Thymus (tissue), 11 donors: Measurements from ENCODE around the gene FGF11. TPM values are rescaled to one million over a fixed set of nuclear protein-coding genes. Genes with fewer than 3 reads are reported as not detected.

Experiments
- DNase-seq, 9 donors: peaks; one replicate each; pipeline ENCODE4 v3.0.0-alpha.2; 2013; ENCODE audit warnings: low spot score in 9 of 9, low read depth in 6 of 9, missing footprints in 1 of 9
- H3K27ac ChIP-seq, 2 donors: one replicate each; pipeline ENCODE4 v1.5.1; 2013; ENCODE audit warnings: control low read depth in 1 of 2, low read depth in 1 of 2, low read length in 1 of 2, mild to moderate bottlenecking in 1 of 2, moderate library complexity in 1 of 2
- H3K27me3 ChIP-seq, 2 donors: one replicate each; pipeline ENCODE4 v1.5.1; 2013; ENCODE audit warnings: low read length in 1 of 2; ENCODE audit not compliant: control insufficient read depth in 2 of 2, insufficient read depth in 1 of 2
- H3K36me3 ChIP-seq, 2 donors: one replicate each; pipeline ENCODE4 v1.5.1; 2013; ENCODE audit warnings: low read length in 1 of 2, mild to moderate bottlenecking in 1 of 2, moderate library complexity in 1 of 2; ENCODE audit not compliant: control insufficient read depth in 2 of 2, insufficient read depth in 2 of 2
- H3K4me1 ChIP-seq, 2 donors: one replicate each; pipeline ENCODE4 v1.5.1; 2013; ENCODE audit warnings: low read length in 2 of 2; ENCODE audit not compliant: control insufficient read depth in 2 of 2, insufficient read depth in 2 of 2
- H3K4me3 ChIP-seq, 2 donors: one replicate each; pipeline ENCODE4 v1.5.1; 2013; ENCODE audit warnings: low read length in 2 of 2, control low read depth in 1 of 2, mild to moderate bottlenecking in 1 of 2
- H3K9me3 ChIP-seq, 2 donors: one replicate each; pipeline ENCODE4 v1.5.1; 2013; ENCODE audit warnings: low read length in 1 of 2, mild to moderate bottlenecking in 1 of 2; ENCODE audit not compliant: control insufficient read depth in 2 of 2, insufficient read depth in 1 of 2
- WGBS: extraction: QIAGEN DNeasy Blood & Tissue Kit; methylation state at CpG from one replicate; pipeline ENCODE4 v1.1.7; 2013; 5-methylcytosine and 5-hydroxymethylcytosine counted together
- polyA plus RNA-seq: library from polyadenylated mRNA; stranded (reverse); fragments of 200-250 nt; gene quantifications from one replicate; pipeline ENCODE4 v1.2.3, GENCODE V29; 2013
- total RNA-seq: library from RNA; stranded (reverse); fragments of 120-200 nt; gene quantifications from one replicate; pipeline ENCODE4 v1.2.4, GENCODE V29; 2013
- donor health status: healthy.

Gene FGF11
- total and polyA plus RNA-seq, 2 donors, result 5.5 to 5.8 TPM

GRCh38 chr17:7484919-7485377, 45.6 kb downstream of the FGF11 start:
- Histone ChIP-seq H3K4me1 (peaks cover 17 to 45% of the 10 kb centered on the region in 2 donors), H3K9me3 (no peaks in the 10 kb centered on the region), H3K4me3 (peak overlapping the region; percentile 78 to 84), H3K27ac (peak overlapping the region; percentile 97 to 98), H3K27me3 (no peaks in the 10 kb centered on the region), H3K36me3 (peaks cover 11 to 27% of the 10 kb centered on the region in 2 donors)
- DNase-seq, result no peak
- under 1% methylated on average over 19 of the region's 19 CpGs for WGBS

GRCh38 chr17:7486181-7486580, 46.9 kb downstream of the FGF11 start:
- 74% methylated on average over 3 of the region's 3 CpGs for WGBS
- Histone ChIP-seq H3K9me3 (no peaks in the 10 kb centered on the region), H3K36me3 (peaks cover 11 to 39% of the 10 kb centered on the region in 2 donors), H3K4me3 (peak overlapping the region; percentile 78 to 84), H3K4me1 (peaks cover 14 to 35% of the 10 kb centered on the region in 2 donors), H3K27me3 (no peaks in the 10 kb centered on the region), H3K27ac (peak overlapping the region in 1 of 2 donors; percentile 39)
- DNase-seq, result no peak

- DNase-seq, result no peak
- Histone ChIP-seq H3K4me3 (no peak overlapping the region), H3K27me3 (no peaks in the 10 kb centered on the region), H3K4me1 (peaks cover 14 to 20% of the 10 kb centered on the region in 2 donors), H3K36me3 (peaks cover 21 to 61% of the 10 kb centered on the region in 2 donors), H3K27ac (no peak overlapping the region), H3K9me3 (no peaks in the 10 kb centered on the region)
- 91% methylated on average over 8 of the region's 8 CpGs for WGBS
These were observed 50.8 kb downstream of the FGF11 start for GRCh38 chr17:7490144-7490543.

GRCh38 chr17:7491583-7491982, 52.3 kb downstream of the FGF11 start:
- H3K4me1 ChIP-seq, result peaks cover 6 to 9% of the 10 kb centered on the region in 2 donors
- H3K36me3 ChIP-seq, result peaks cover 34 to 67% of the 10 kb centered on the region in 2 donors
- no peaks in the 10 kb centered on the region for H3K9me3 ChIP-seq
- no peak overlapping the region for H3K4me3 ChIP-seq
- no peaks in the 10 kb centered on the region for H3K27me3 ChIP-seq
- 100% methylated on average over 1 of the region's 1 CpG for WGBS
- no peak overlapping the region for H3K27ac ChIP-seq
- no peak for DNase-seq

GRCh38 chr17:7493941-7494340, 54.6 kb downstream of the FGF11 start:
- no peak for DNase-seq
- H3K4me1 ChIP-seq, result peaks cover 0 to 5% of the 10 kb centered on the region in 2 donors
- no peak overlapping the region for H3K27ac ChIP-seq
- WGBS, result over 99% methylated on average over 3 of the region's 3 CpGs
- no peaks in the 10 kb centered on the region for H3K27me3 ChIP-seq
- H3K9me3 ChIP-seq, result no peaks in the 10 kb centered on the region
- no peak overlapping the region for H3K4me3 ChIP-seq
- H3K36me3 ChIP-seq, result peaks cover 49 to 79% of the 10 kb centered on the region in 2 donors

Other genes starting within 250 kb of the FGF11 start
Only the 30 nearest of the 40 such genes appear.
- 19.5 TPM for gene CTDNEP1, start 187.8 kb upstream of the FGF11 start, total RNA-seq
- gene CTDNEP1, start 187.8 kb upstream of the FGF11 start, polyA plus RNA-seq, result 79.7 TPM
- 50.7 TPM for gene ELP5, start 187.3 kb upstream of the FGF11 start, total RNA-seq
- 35.9 TPM for gene ELP5, start 187.3 kb upstream of the FGF11 start, polyA plus RNA-seq
- gene CLDN7, start 177.0 kb upstream of the FGF11 start, total RNA-seq, result 6.3 TPM
- 34.9 TPM for gene CLDN7, start 177.0 kb upstream of the FGF11 start, polyA plus RNA-seq
- 0.19 TPM for gene SLC2A4, start 157.8 kb upstream of the FGF11 start, total RNA-seq
- 1.2 TPM for gene SLC2A4, start 157.8 kb upstream of the FGF11 start, polyA plus RNA-seq
- 0.66 TPM for gene YBX2, start 144.9 kb upstream of the FGF11 start, total RNA-seq
- gene YBX2, start 144.9 kb upstream of the FGF11 start, polyA plus RNA-seq, result 0.48 TPM
- gene EIF5A, start 131.9 kb upstream of the FGF11 start, total RNA-seq, result 305 TPM
- 324 TPM for gene EIF5A, start 131.9 kb upstream of the FGF11 start, polyA plus RNA-seq
- gene GPS2, start 124.2 kb upstream of the FGF11 start, total RNA-seq, result 49.2 TPM
- 71.3 TPM for gene GPS2, start 124.2 kb upstream of the FGF11 start, polyA plus RNA-seq
- 12.3 TPM for gene NEURL4, start 110.2 kb upstream of the FGF11 start, total RNA-seq
- 39.6 TPM for gene NEURL4, start 110.2 kb upstream of the FGF11 start, polyA plus RNA-seq
- gene ACAP1, start 103.0 kb upstream of the FGF11 start, total RNA-seq, result 167 TPM
- gene ACAP1, start 103.0 kb upstream of the FGF11 start, polyA plus RNA-seq, result 364 TPM
- 3.0 TPM for gene KCTD11, start 87.3 kb upstream of the FGF11 start, total RNA-seq
- 9.9 TPM for gene KCTD11, start 87.3 kb upstream of the FGF11 start, polyA plus RNA-seq
- not detected for gene TMEM95, start 84.4 kb upstream of the FGF11 start, total RNA-seq
- 0.05 TPM for gene TMEM95, start 84.4 kb upstream of the FGF11 start, polyA plus RNA-seq
- 1.8 TPM for gene TNK1, start 58.4 kb upstream of the FGF11 start, total RNA-seq
- 7.2 TPM for gene TNK1, start 58.4 kb upstream of the FGF11 start, polyA plus RNA-seq
- gene PLSCR3, start 45.0 kb upstream of the FGF11 start, total RNA-seq, result 9.3 TPM
- 32.7 TPM for gene PLSCR3, start 45.0 kb upstream of the FGF11 start, polyA plus RNA-seq
- gene TMEM256, start 35.4 kb upstream of the FGF11 start, total RNA-seq, result 109 TPM
- gene TMEM256, start 35.4 kb upstream of the FGF11 start, polyA plus RNA-seq, result 152 TPM
- gene NLGN2, start 31.7 kb upstream of the FGF11 start, total RNA-seq, result 0.38 TPM
- 5.6 TPM for gene NLGN2, start 31.7 kb upstream of the FGF11 start, polyA plus RNA-seq
- gene SPEM1, start 19.2 kb upstream of the FGF11 start, total RNA-seq, result not detected
- gene SPEM1, start 19.2 kb upstream of the FGF11 start, polyA plus RNA-seq, result not detected
- not detected for gene SPEM2, start 13.9 kb upstream of the FGF11 start, total RNA-seq
- gene SPEM2, start 13.9 kb upstream of the FGF11 start, polyA plus RNA-seq, result 0.02 TPM
- not detected for gene SPEM3, start 10.7 kb upstream of the FGF11 start, total RNA-seq
- not detected for gene SPEM3, start 10.7 kb upstream of the FGF11 start, polyA plus RNA-seq
- gene TMEM102, start 4.1 kb upstream of the FGF11 start, total RNA-seq, result 6.8 TPM
- gene TMEM102, start 4.1 kb upstream of the FGF11 start, polyA plus RNA-seq, result 5.1 TPM
- gene CHRNB1, start 5.5 kb downstream of the FGF11 start, total RNA-seq, result 12.9 TPM
- gene CHRNB1, start 5.5 kb downstream of the FGF11 start, polyA plus RNA-seq, result 18.5 TPM
- gene ZBTB4, start 40.1 kb downstream of the FGF11 start, total RNA-seq, result 10.9 TPM
- gene ZBTB4, start 40.1 kb downstream of the FGF11 start, polyA plus RNA-seq, result 29.5 TPM
- not detected for gene SLC35G6, start 41.9 kb downstream of the FGF11 start, total RNA-seq
- 0.09 TPM for gene SLC35G6, start 41.9 kb downstream of the FGF11 start, polyA plus RNA-seq
- gene POLR2A, start 44.9 kb downstream of the FGF11 start, total RNA-seq, result 23.5 TPM
- gene POLR2A, start 44.9 kb downstream of the FGF11 start, polyA plus RNA-seq, result 33.5 TPM
- 4.2 TPM for gene TNFSF12, start 109.5 kb downstream of the FGF11 start, total RNA-seq
- 21.3 TPM for gene TNFSF12, start 109.5 kb downstream of the FGF11 start, polyA plus RNA-seq
- 6.4 TPM for gene TNFSF13, start 119.2 kb downstream of the FGF11 start, total RNA-seq
- gene TNFSF13, start 119.2 kb downstream of the FGF11 start, polyA plus RNA-seq, result 19.6 TPM
- 54.2 TPM for gene SENP3, start 122.4 kb downstream of the FGF11 start, total RNA-seq
- 44.7 TPM for gene SENP3, start 122.4 kb downstream of the FGF11 start, polyA plus RNA-seq
- gene CD68, start 140.1 kb downstream of the FGF11 start, total RNA-seq, result 47.0 TPM
- gene CD68, start 140.1 kb downstream of the FGF11 start, polyA plus RNA-seq, result 124 TPM
- gene MPDU1, start 144.3 kb downstream of the FGF11 start, total RNA-seq, result 57.8 TPM
- 48.0 TPM for gene MPDU1, start 144.3 kb downstream of the FGF11 start, polyA plus RNA-seq
- 0.94 TPM for gene SOX15, start 150.6 kb downstream of the FGF11 start, total RNA-seq
- gene SOX15, start 150.6 kb downstream of the FGF11 start, polyA plus RNA-seq, result 5.2 TPM
- 33.3 TPM for gene FXR2, start 175.4 kb downstream of the FGF11 start, total RNA-seq
- gene FXR2, start 175.4 kb downstream of the FGF11 start, polyA plus RNA-seq, result 36.6 TPM